ENCODE measurements around the gene TAF10. TPM values are rescaled to one million over a fixed set of nuclear protein-coding genes. Genes with fewer than 3 reads are reported as not detected.

The TAF10 gene
- total RNA-seq, 2 experiments from 2014 or later, result 154 to 164 TPM

GRCh38 chr11:6646576-6646917 lies 34.5 kb upstream of the TAF10 start:
- no peaks in the 10 kb centered on the region for H3K9me3 ChIP-seq (ENCODE audit: control insufficient read depth in 1 of 2, insufficient read depth in 1 of 2, low read length in 2 of 2)
- H3K9me3 Mint-ChIP-seq, result no peaks in the 10 kb centered on the region
- no peaks in the 10 kb centered on the region for H3K36me3 Mint-ChIP-seq (ENCODE audit: low read depth)
- H3K4me1 ChIP-seq (ENCODE audit: insufficient read depth, low read length), result peaks cover 52% of the 10 kb centered on the region
- H3K27me3 Mint-ChIP-seq, result no peaks in the 10 kb centered on the region
- intact Hi-C loops (cut with DNase I, micrococcal nuclease), result no loop called here
- peak overlapping the region; percentile 22 for H3K4me3 ChIP-seq (ENCODE audit: low read length)
- no peaks in the 10 kb centered on the region for H3K4me1 Mint-ChIP-seq (ENCODE audit: low read depth)
- ChIA-PET POLR2A (interaction anchor here (0.8 to 5.1 kb wide), 9 partner anchors 8 to 165 kb away, joined by 3 to 41 read pairs (median 8); partner anchors contain the start of genes ARFIP2, DCHS1, MRPL17 and TAF10), CTCF (interaction anchor here (1.1 to 1.7 kb wide), 2 partner anchors 21 to 34 kb away, joined by 3 to 5 read pairs; partner anchors contain the start of gene TAF10)
- TF ChIP-seq CTCF (IDR thresholded peaks at IDR 0.05), result no peak
- H3K27ac Mint-ChIP-seq, result no peak overlapping the region
- H3K27ac ChIP-seq (ENCODE audit: low read depth in 1 of 2, low read length in 2 of 2), result peak overlapping the region; percentile 72 to 76
- DNase-seq (no peak), ATAC-seq (ENCODE audit: poor library complexity) (peak; percentile 33)
- no peaks in the 10 kb centered on the region for H3K36me3 ChIP-seq (ENCODE audit: insufficient read depth, low read length)
- no peak overlapping the region for H3K4me3 Mint-ChIP-seq
- no peaks in the 10 kb centered on the region for H3K27me3 ChIP-seq (ENCODE audit: control insufficient read depth in 1 of 2, insufficient read depth in 2 of 2, low read length in 2 of 2)

GRCh38 chr11:6646071-6646470 lies 34.1 kb upstream of the TAF10 start:
- intact Hi-C loops (cut with DNase I, micrococcal nuclease), result no loop called here
- H3K4me3 ChIP-seq (ENCODE audit: low read length), result peak overlapping the region; percentile 22
- H3K27me3 Mint-ChIP-seq, result no peaks in the 10 kb centered on the region
- no peak overlapping the region for H3K27ac Mint-ChIP-seq
- ChIA-PET CTCF (no interaction called here), POLR2A (interaction anchor here (1.1 to 5.1 kb wide), 6 partner anchors 8 to 37 kb away, joined by 3 to 41 read pairs (median 22); partner anchors contain the start of genes MRPL17, TAF10 and TPP1)
- peak overlapping the region in 1 of 2 donors; percentile 76 for H3K27ac ChIP-seq (ENCODE audit: low read depth in 1 of 2, low read length in 2 of 2)
- H3K27me3 ChIP-seq (ENCODE audit: control insufficient read depth in 1 of 2, insufficient read depth in 2 of 2, low read length in 2 of 2), result no peaks in the 10 kb centered on the region
- H3K9me3 Mint-ChIP-seq, result no peaks in the 10 kb centered on the region
- H3K4me3 Mint-ChIP-seq, result no peak overlapping the region
- no peaks in the 10 kb centered on the region for H3K4me1 Mint-ChIP-seq (ENCODE audit: low read depth)
- no peak for TF ChIP-seq CTCF (IDR thresholded peaks at IDR 0.05)
- ATAC-seq (ENCODE audit: poor library complexity) (no peak), DNase-seq (no peak)
- H3K36me3 Mint-ChIP-seq (ENCODE audit: low read depth), result no peaks in the 10 kb centered on the region
- no peaks in the 10 kb centered on the region for H3K9me3 ChIP-seq (ENCODE audit: control insufficient read depth in 1 of 2, insufficient read depth in 1 of 2, low read length in 2 of 2)
- H3K36me3 ChIP-seq (ENCODE audit: insufficient read depth, low read length), result no peaks in the 10 kb centered on the region
- peaks cover 52% of the 10 kb centered on the region for H3K4me1 ChIP-seq (ENCODE audit: insufficient read depth, low read length)

- POLR2A ChIA-PET, result interaction anchor here (1.1 kb wide), 1 partner anchor 23 kb away, joined by 4 read pairs; the partner anchor contains the start of gene TPP1
- Histone ChIP-seq H3K4me1 (ENCODE audit: insufficient read depth, low read length) (peaks cover 43% of the 10 kb centered on the region), H3K4me3 (ENCODE audit: low read length) (no peak overlapping the region), H3K27me3 (ENCODE audit: control insufficient read depth in 1 of 2, insufficient read depth in 2 of 2, low read length in 2 of 2) (no peaks in the 10 kb centered on the region), H3K27ac (ENCODE audit: low read depth in 1 of 2, low read length in 2 of 2) (no peak overlapping the region), H3K36me3 (ENCODE audit: insufficient read depth, low read length) (peaks cover 2% of the 10 kb centered on the region), H3K9me3 (ENCODE audit: control insufficient read depth in 1 of 2, insufficient read depth in 1 of 2, low read length in 2 of 2) (no peaks in the 10 kb centered on the region)
- ATAC-seq (ENCODE audit: poor library complexity), result no peak
- CTCF ChIA-PET, result interaction anchor here (1.9 kb wide), 1 partner anchor 50 kb away, joined by 3 read pairs; no protein-coding TSS in a partner anchor
- TF ChIP-seq CTCF (IDR thresholded peaks at IDR 0.05), result no peak
- Mint-ChIP-seq H3K9me3 (no peaks in the 10 kb centered on the region), H3K27me3 (no peaks in the 10 kb centered on the region), H3K36me3 (ENCODE audit: low read depth) (peaks cover 7% of the 10 kb centered on the region), H3K4me3 (no peak overlapping the region), H3K4me1 (ENCODE audit: low read depth) (no peaks in the 10 kb centered on the region), H3K27ac (no peak overlapping the region)
- DNase-seq, result no peak
- intact Hi-C loops (cut with DNase I, micrococcal nuclease), result no loop called here
Measured at GRCh38 chr11:6642957-6643356, 30.9 kb upstream of the TAF10 start.

All from CD4-positive, alpha-beta T cell (primary cell).